ENCODE measurements around the gene ITFG2.

ITFG2 gene

DNA sequence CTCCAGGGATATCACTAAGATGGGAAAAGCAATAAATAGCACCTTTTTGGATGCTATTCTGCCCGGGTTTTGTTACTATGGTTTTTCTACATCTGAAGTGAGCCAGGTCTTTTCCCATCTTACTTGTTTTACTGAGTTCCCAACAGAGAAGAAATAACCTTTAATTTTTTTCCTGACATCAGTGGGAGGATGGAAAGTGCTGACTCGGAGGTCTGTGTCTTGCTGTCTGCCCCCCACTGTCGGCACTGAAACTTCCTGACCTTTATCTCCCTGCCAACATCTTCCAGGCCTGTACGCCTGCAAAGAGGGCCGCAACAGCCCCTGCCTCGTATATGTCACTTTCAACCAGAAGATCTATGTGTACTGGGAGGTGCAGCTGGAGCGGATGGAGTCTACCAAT, 11.0 kb downstream of the ITFG2 start:
- Histone ChIP-seq H3K27me3 (replicated peaks; ENCODE audit: insufficient read depth, low read length) (no peaks in the 10 kb centered on the region), H3K4me1 (ENCODE audit: low read length) (no peaks in the 10 kb centered on the region), H3K9ac (ENCODE audit: low read length) (no peak overlapping the region), H3K27ac (ENCODE audit: low read length) (no peak overlapping the region), H3K9me2 (replicated peaks; ENCODE audit: insufficient read depth, low read length) (no peaks in the 10 kb centered on the region), H3K79me2 (ENCODE audit: low read length) (no peaks in the 10 kb centered on the region), H3K9me3 (replicated peaks; ENCODE audit: insufficient read depth, low read length) (no peaks in the 10 kb centered on the region), H3K36me3 (replicated peaks; ENCODE audit: insufficient read depth, low read length) (peaks cover 3% of the 10 kb centered on the region; the same call in 1 of the 2 replicates), H2AFZ (ENCODE audit: low read length) (no peak overlapping the region), H3F3A (ENCODE audit: insufficient read depth, low read length) (no peaks in the 10 kb centered on the region), H4K20me1 (ENCODE audit: insufficient read depth, low read length) (no peaks in the 10 kb centered on the region), H3K4me2 (ENCODE audit: low read depth, low read length) (no peak overlapping the region), H3K4me3 (ENCODE audit: low read length) (no peak overlapping the region)
- DNase-seq, result no peak
- TF ChIP-seq EZH2 (optimal IDR thresholded peaks at IDR 0.05; ENCODE audit: low read depth, low read length) (no peak), EZH2phosphoT487 (IDR thresholded peaks at IDR 0.05; ENCODE audit: low read length) (no peak)
- TF ChIP-seq, protein P1, sequence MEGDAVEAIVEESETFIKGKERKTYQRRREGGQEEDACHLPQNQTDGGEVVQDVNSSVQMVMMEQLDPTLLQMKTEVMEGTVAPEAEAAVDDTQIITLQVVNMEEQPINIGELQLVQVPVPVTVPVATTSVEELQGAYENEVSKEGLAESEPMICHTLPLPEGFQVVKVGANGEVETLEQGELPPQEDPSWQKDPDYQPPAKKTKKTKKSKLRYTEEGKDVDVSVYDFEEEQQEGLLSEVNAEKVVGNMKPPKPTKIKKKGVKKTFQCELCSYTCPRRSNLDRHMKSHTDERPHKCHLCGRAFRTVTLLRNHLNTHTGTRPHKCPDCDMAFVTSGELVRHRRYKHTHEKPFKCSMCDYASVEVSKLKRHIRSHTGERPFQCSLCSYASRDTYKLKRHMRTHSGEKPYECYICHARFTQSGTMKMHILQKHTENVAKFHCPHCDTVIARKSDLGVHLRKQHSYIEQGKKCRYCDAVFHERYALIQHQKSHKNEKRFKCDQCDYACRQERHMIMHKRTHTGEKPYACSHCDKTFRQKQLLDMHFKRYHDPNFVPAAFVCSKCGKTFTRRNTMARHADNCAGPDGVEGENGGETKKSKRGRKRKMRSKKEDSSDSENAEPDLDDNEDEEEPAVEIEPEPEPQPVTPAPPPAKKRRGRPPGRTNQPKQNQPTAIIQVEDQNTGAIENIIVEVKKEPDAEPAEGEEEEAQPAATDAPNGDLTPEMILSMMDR (IDR thresholded peaks at IDR 0.05; ENCODE audit: low read length), result no peak

DNA sequence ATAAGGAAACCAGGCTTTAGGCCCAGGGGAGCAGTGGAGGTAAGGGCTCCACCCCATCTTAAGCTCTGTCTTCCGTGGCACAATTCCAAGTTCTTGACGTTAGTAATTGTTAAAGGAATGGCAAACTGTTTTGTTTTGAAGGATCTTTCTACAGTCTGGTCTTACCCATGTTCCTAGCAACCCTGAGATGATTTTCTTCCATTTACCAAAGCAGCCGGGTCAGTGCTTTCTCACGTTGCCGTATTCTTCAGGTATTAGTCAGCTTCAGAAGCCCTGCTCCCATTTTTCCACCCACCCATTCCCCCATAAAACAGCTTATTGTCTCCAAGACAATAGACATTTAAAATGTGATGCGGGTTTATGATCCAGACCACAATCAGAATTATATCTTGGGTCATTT, 12.1 kb downstream of the ITFG2 start:
- DNase-seq, result no peak
- Histone ChIP-seq H3K36me3 (replicated peaks; ENCODE audit: insufficient read depth, low read length) (peaks cover 3% of the 10 kb centered on the region; the same call in 1 of the 2 replicates), H3F3A (ENCODE audit: insufficient read depth, low read length) (no peaks in the 10 kb centered on the region), H3K9ac (ENCODE audit: low read length) (no peak overlapping the region), H3K27ac (ENCODE audit: low read length) (no peak overlapping the region), H3K9me3 (replicated peaks; ENCODE audit: insufficient read depth, low read length) (no peaks in the 10 kb centered on the region), H3K27me3 (replicated peaks; ENCODE audit: insufficient read depth, low read length) (no peaks in the 10 kb centered on the region), H3K9me2 (replicated peaks; ENCODE audit: insufficient read depth, low read length) (no peaks in the 10 kb centered on the region), H4K20me1 (ENCODE audit: insufficient read depth, low read length) (no peaks in the 10 kb centered on the region), H3K4me2 (ENCODE audit: low read depth, low read length) (no peak overlapping the region), H3K79me2 (ENCODE audit: low read length) (no peaks in the 10 kb centered on the region), H3K4me3 (ENCODE audit: low read length) (no peak overlapping the region), H2AFZ (ENCODE audit: low read length) (no peak overlapping the region), H3K4me1 (ENCODE audit: low read length) (no peaks in the 10 kb centered on the region)
- TF ChIP-seq, protein P1 (IDR thresholded peaks at IDR 0.05; ENCODE audit: low read length), result no peak
- TF ChIP-seq EZH2 (optimal IDR thresholded peaks at IDR 0.05; ENCODE audit: low read depth, low read length) (no peak), EZH2phosphoT487 (IDR thresholded peaks at IDR 0.05; ENCODE audit: low read length) (no peak)

DNA sequence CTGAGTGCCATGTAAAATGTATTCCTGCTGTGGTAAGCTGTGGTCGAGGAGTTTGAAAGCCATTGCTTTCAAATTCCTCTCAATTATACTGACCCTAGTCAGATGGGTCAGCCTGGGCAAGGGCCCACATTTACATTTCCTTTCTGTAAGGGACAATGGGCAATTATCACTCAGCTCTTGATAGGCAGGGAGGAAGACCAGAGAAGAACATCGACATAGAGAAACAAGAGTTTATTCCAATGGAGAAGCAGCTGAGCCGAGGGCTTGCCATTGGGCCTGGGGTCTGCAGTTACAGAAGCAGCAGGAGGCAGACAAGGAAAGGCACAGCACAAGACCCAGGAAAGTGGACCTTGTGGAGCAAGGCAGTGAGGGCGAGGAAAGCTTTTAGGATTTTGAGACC, 12.7 kb downstream of the ITFG2 start:
- H2AFZ ChIP-seq (ENCODE audit: low read length), result no peak overlapping the region
- no peaks in the 10 kb centered on the region for H3K9me3 ChIP-seq (replicated peaks; ENCODE audit: insufficient read depth, low read length)
- peaks cover 3% of the 10 kb centered on the region; the same call in 1 of the 2 replicates for H3K36me3 ChIP-seq (replicated peaks; ENCODE audit: insufficient read depth, low read length)
- H3K27me3 ChIP-seq (replicated peaks; ENCODE audit: insufficient read depth, low read length), result no peaks in the 10 kb centered on the region
- H3K9ac ChIP-seq (ENCODE audit: low read length), result no peak overlapping the region
- no peak overlapping the region for H3K27ac ChIP-seq (ENCODE audit: low read length)
- no peaks in the 10 kb centered on the region for H4K20me1 ChIP-seq (ENCODE audit: insufficient read depth, low read length)
- no peaks in the 10 kb centered on the region for H3F3A ChIP-seq (ENCODE audit: insufficient read depth, low read length)
- H3K79me2 ChIP-seq (ENCODE audit: low read length), result no peaks in the 10 kb centered on the region
- TF ChIP-seq, protein P1 (IDR thresholded peaks at IDR 0.05; ENCODE audit: low read length), result no peak
- no peak for TF ChIP-seq EZH2 (optimal IDR thresholded peaks at IDR 0.05; ENCODE audit: low read depth, low read length)
- no peak for TF ChIP-seq EZH2phosphoT487 (IDR thresholded peaks at IDR 0.05; ENCODE audit: low read length)
- no peaks in the 10 kb centered on the region for H3K9me2 ChIP-seq (replicated peaks; ENCODE audit: insufficient read depth, low read length)
- H3K4me2 ChIP-seq (ENCODE audit: low read depth, low read length), result no peak overlapping the region
- H3K4me3 ChIP-seq (ENCODE audit: low read length), result no peak overlapping the region
- no peaks in the 10 kb centered on the region for H3K4me1 ChIP-seq (ENCODE audit: low read length)
- no peak for DNase-seq

Data from MM.1S (cell line).